ENCODE results near the gene CNPY2.
"Not testable (repeated sequence)": the region's sequence is repeated elsewhere in the genome, so short reads cannot be mapped to it uniquely, and the experiment has no call there.

CNPY2 gene

GRCh38 chr12:56297400-56297799, 18.4 kb downstream of the CNPY2 start:
- no peak for DNase-seq (ENCODE audit: extremely low read depth, insufficient read length)
- no peak overlapping the region for H3K4me3 ChIP-seq (replicated peaks; ENCODE audit: low read depth, low read length)
- no peaks in the 10 kb centered on the region for H3K27me3 ChIP-seq (replicated peaks; ENCODE audit: control insufficient read depth, insufficient read depth, low read length)
- TF ChIP-seq CTCF (IDR thresholded peaks at IDR 0.05; ENCODE audit: insufficient read depth, low read length, poor library complexity, severe bottlenecking), result no peak
- H3K36me3 ChIP-seq (ENCODE audit: control insufficient read depth, insufficient read depth, low read length), result no peaks in the 10 kb centered on the region; the same call in none of the 2 replicates

GRCh38 chr12:56296295-56296694, 19.5 kb downstream of the CNPY2 start:
- Histone ChIP-seq H3K4me3 (replicated peaks; ENCODE audit: low read depth, low read length) (no peak overlapping the region), H3K27me3 (replicated peaks; ENCODE audit: control insufficient read depth, insufficient read depth, low read length) (no peaks in the 10 kb centered on the region), H3K36me3 (ENCODE audit: control insufficient read depth, insufficient read depth, low read length) (peaks cover 2% of the 10 kb centered on the region)
- no peak for DNase-seq (ENCODE audit: extremely low read depth, insufficient read length)
- no peak for TF ChIP-seq CTCF (IDR thresholded peaks at IDR 0.05; ENCODE audit: insufficient read depth, low read length, poor library complexity, severe bottlenecking)

GRCh38 chr12:56293795-56294194, 22.0 kb downstream of the CNPY2 start:
- peaks cover 5% of the 10 kb centered on the region for H3K36me3 ChIP-seq (ENCODE audit: control insufficient read depth, insufficient read depth, low read length)
- no peaks in the 10 kb centered on the region for H3K27me3 ChIP-seq (replicated peaks; ENCODE audit: control insufficient read depth, insufficient read depth, low read length)
- DNase-seq (ENCODE audit: extremely low read depth, insufficient read length), result no peak
- no peak overlapping the region for H3K4me3 ChIP-seq (replicated peaks; ENCODE audit: low read depth, low read length)
- TF ChIP-seq CTCF (IDR thresholded peaks at IDR 0.05; ENCODE audit: insufficient read depth, low read length, poor library complexity, severe bottlenecking), result no peak

GRCh38 chr12:56288705-56289387, 26.9 kb downstream of the CNPY2 start:
- peaks cover 8% of the 10 kb centered on the region for H3K36me3 ChIP-seq (ENCODE audit: control insufficient read depth, insufficient read depth, low read length)
- no peak for DNase-seq (ENCODE audit: extremely low read depth, insufficient read length)
- TF ChIP-seq CTCF (IDR thresholded peaks at IDR 0.05; ENCODE audit: insufficient read depth, low read length, poor library complexity, severe bottlenecking), result no peak
- no peaks in the 10 kb centered on the region for H3K27me3 ChIP-seq (replicated peaks; ENCODE audit: control insufficient read depth, insufficient read depth, low read length)
- no peak overlapping the region for H3K4me3 ChIP-seq (replicated peaks; ENCODE audit: low read depth, low read length)

GRCh38 chr12:56286044-56286830, 29.6 kb downstream of the CNPY2 start:
- Histone ChIP-seq H3K36me3 (ENCODE audit: control insufficient read depth, insufficient read depth, low read length) (peaks cover 14% of the 10 kb centered on the region), H3K4me3 (replicated peaks; ENCODE audit: low read depth, low read length) (no peak overlapping the region), H3K27me3 (replicated peaks; ENCODE audit: control insufficient read depth, insufficient read depth, low read length) (no peaks in the 10 kb centered on the region)
- DNase-seq (ENCODE audit: extremely low read depth, insufficient read length), result no peak
- no peak for TF ChIP-seq CTCF (IDR thresholded peaks at IDR 0.05; ENCODE audit: insufficient read depth, low read length, poor library complexity, severe bottlenecking)

GRCh38 chr12:56284263-56284662, 31.5 kb downstream of the CNPY2 start:
- not testable (repeated sequence) for H3K27me3 ChIP-seq (replicated peaks; ENCODE audit: control insufficient read depth, insufficient read depth, low read length); H3K4me3 ChIP-seq (replicated peaks; ENCODE audit: low read depth, low read length); DNase-seq (ENCODE audit: extremely low read depth, insufficient read length)
- peaks cover 13% of the 10 kb centered on the region for H3K36me3 ChIP-seq (ENCODE audit: control insufficient read depth, insufficient read depth, low read length)
